ENCODE results near the gene REPS1. TPM values are rescaled to one million over a fixed set of nuclear protein-coding genes. Genes with fewer than 3 reads are reported as not detected.
"Not testable (repeated sequence)": the region's sequence is repeated elsewhere in the genome, so short reads cannot be mapped to it uniquely, and the experiment has no call there.

REPS1 gene
- total RNA-seq, 1 donor from 2014 or later: 23.4 TPM

- peak in 1 of 2 donors; percentile 11 for DNase-seq (ENCODE audit: low read depth in 2 of 2)
These were observed 16.5 kb downstream of the REPS1 start for GRCh38 chr6:138971601-138972000.

DNA sequence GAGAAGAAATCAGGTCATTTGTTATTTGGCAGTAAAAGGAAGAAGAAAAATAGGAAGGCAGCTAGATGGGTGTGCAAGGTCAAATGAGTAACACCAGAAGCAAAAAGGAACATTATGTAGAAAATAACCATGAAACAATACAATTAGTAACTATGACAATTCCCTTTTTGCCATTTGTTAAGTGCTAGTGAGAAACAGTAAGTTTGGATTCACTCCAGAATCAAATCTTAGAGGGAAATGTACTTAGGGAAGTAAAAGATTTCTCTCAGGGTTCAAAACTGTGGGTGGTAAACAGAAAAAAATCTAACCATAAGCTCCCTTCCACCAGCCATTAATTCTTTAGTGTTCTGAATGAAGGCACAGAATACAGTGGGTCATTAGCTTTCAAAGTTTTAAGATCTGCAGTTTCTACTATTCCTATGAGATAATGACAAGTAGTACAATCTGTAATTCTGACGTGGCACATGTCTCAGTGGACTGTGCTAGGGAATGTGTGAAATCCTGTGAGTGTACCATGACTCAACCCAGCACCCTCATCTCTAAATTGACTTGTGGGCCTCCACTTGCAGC, 17.1 kb downstream of the REPS1 start:
- DNase-seq (ENCODE audit: low read depth in 2 of 2): peak in 1 of 2 donors; percentile 88

GRCh38 chr6:138970159-138970558, 17.9 kb downstream of the REPS1 start:
- peak in 1 of 2 donors; percentile 26 for DNase-seq (ENCODE audit: low read depth in 2 of 2)

- DNase-seq (ENCODE audit: low read depth in 2 of 2): no peak
These were observed 21.2 kb downstream of the REPS1 start for GRCh38 chr6:138966870-138967269.

- no peak for DNase-seq (ENCODE audit: low read depth in 2 of 2)
These were observed 22.1 kb downstream of the REPS1 start for GRCh38 chr6:138965971-138966370.

- DNase-seq (ENCODE audit: low read depth in 2 of 2): no peak
These were observed 22.7 kb downstream of the REPS1 start for GRCh38 chr6:138965291-138965874.

GRCh38 chr6:138964012-138964411, 24.0 kb downstream of the REPS1 start:
- no peak for DNase-seq (ENCODE audit: low read depth in 2 of 2)

DNA sequence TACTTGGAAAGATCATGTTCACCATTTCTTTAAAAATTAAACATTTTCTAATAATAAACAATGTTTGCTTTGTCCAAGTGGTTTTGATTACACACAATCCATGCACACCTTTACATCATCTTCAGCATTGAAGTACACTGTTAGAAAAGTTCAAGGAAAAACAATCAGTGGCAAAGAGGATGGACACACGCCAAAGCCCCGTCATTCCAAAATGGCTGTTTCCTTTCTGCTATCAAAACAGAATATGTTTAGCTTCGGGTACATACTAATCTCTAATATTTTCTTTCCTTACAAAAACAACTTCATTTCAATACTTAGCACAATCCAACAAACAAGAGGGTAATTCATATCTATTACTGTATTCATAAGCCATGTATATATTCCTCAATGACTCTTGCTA, 24.5 kb downstream of the REPS1 start:
- peak in 1 of 2 donors; percentile 77 for DNase-seq (ENCODE audit: low read depth in 2 of 2)

GRCh38 chr6:138963119-138963518, 24.9 kb downstream of the REPS1 start:
- no peak for DNase-seq (ENCODE audit: low read depth in 2 of 2)

DNA sequence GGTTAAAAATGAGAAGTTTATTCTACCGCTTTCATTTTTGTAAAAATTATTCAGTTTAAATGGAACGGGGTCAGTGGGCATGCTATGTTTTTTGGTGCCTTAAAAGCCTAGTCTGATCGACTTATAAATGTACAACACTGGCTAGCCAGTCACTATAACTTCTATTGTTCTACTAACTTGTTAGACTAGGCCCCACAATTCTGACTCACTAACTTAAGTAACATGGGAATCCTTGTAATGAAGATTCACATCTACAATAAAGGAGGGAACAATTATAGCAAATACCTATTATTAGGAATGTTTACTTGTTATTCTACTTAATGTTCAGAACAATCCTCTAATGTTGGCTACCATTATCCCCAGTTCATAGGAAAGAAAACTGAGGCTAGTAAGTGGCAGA, 28.5 kb downstream of the REPS1 start:
- no peak for DNase-seq (ENCODE audit: low read depth in 2 of 2)

GRCh38 chr6:138958595-138958994, 29.5 kb downstream of the REPS1 start:
- no peak for DNase-seq (ENCODE audit: low read depth in 2 of 2)

DNA sequence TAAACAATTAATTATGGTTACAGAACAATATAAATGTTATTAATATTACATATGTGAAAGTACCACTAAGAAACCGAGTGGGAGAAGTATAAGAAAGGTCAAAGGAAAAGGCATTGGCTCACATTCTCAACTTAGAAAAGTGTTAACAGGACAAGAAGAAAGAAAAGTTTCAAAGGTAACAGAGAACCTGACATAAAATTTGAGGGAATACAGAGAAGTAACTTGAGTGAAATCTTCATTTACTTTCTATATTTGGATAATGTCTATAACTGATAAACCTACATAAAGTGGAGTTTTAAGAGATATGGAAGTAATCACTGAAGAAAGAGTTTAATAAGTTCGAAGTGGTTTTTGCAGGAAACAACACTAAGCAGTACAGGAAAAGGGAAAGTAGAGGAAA, 30.1 kb downstream of the REPS1 start:
- peak in 1 of 2 donors; percentile 29 for DNase-seq (ENCODE audit: low read depth in 2 of 2)

GRCh38 chr6:138957484-138957883, 30.6 kb downstream of the REPS1 start:
- DNase-seq (ENCODE audit: low read depth in 2 of 2): peak in 1 of 2 donors; percentile 23

DNA sequence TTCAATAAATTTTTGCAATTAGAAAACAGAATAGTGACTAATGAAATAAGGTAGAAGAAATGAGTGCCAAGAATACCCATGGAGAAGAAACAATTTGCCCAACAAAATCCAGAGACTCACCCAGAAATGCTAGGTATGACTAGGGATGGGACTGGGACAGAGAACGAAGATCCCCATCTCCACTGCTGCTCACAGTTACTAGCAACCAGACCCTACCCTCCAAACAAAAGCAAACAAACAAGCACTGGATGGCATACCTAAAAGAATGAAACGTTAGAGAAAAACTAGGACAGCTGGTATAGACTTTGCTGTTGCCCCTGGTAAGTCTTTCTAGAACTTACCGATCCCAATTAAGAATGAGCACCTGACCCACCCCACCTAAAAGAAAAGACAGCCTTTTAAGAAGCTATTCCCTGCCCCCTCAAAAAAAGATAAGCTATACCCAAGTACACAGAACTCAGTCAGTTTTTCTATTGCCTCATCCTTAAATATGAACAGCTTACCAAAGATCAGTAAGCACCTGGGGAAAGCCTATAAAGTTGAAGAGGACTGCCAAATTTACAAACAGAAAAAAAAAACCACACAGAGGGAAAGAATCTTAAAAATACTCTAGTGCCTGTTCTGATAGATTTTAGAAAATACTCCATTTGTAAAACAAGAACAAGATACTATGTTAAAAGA, 31.7 kb downstream of the REPS1 start:
- DNase-seq (ENCODE audit: low read depth in 2 of 2): no peak

DNA sequence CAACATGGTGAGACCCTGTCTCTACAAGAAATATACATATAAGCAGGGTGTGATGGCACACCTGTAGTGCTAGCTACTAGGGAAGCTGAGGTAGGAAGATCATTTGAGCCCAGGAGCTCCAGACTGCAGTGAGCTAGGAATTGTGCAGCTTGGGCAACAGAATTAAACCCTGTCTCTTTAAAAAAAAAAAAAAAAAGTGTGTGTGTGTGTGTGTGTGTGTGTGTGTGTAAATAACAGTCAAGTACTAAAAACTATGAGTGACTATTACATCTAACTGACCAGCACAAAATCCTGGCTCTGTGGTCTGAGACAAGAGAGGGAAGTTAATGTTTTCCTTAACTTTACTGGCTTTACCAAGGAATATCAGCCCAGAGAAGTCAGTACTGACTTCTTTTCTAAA, 32.8 kb downstream of the REPS1 start:
- DNase-seq (ENCODE audit: low read depth in 2 of 2): no peak

DNA sequence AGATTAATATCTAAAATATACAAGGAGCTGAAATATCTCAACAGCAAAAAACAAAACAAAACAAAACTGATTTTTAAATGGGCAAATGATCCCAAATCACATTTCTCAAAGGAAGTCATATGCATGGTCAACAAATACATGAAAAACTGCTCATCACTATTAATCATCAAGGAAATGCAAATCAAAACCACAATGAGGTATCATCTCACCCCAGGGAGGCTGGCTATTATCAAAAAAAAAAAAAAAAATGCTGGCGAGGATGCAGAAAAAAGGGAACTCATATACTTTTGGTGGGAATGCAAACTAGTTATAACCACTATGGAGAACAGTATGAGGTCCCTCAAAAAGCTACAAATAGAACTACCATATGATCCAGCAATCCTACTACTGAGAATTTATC, 34.6 kb downstream of the REPS1 start:
- no peak for DNase-seq (ENCODE audit: low read depth in 2 of 2)

GRCh38 chr6:138948546-138949179, 39.4 kb downstream of the REPS1 start:
- no peak for DNase-seq (ENCODE audit: low read depth in 2 of 2)

DNA sequence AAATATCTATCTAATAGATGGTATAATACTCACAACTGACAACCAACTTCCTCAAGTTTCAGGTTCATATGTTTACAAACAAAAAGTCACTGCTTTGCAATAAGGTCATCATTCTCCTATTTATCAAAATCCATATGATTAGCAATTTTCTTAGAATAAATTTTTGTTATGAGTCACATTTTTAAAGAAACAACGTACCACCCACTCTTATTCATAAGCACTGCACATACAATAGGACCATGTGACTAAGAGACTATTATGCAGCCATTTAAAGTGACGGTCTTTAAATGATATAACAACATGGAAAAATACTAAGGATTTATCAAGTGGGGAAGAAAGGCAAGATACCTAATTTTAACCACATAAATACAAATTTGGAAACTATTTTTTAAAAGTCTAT, 40.0 kb downstream of the REPS1 start:
- no peak for DNase-seq (ENCODE audit: low read depth in 2 of 2)

DNA sequence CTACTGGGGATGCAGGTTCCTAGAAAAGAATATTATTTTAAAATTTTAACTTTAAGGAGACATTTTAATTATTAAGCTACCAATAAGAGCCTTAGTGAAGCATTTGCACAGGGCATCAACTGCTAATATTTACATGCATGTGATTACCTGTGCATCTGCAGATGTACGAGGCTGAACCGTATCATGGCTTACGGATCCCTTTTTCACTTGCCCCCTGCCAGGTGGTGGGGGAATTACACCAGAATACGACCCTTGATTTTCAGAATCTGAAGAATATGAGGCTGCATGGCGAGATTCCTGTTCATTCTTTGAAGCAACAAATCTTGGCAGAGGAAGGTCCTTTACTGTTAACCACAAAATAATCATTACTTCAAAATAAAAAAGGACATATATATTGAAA, 42.7 kb downstream of the REPS1 start:
- DNase-seq (ENCODE audit: low read depth in 2 of 2): no peak

- DNase-seq (ENCODE audit: low read depth in 2 of 2): peak in 1 of 2 donors; percentile 36
These were observed 43.6 kb downstream of the REPS1 start for GRCh38 chr6:138944412-138944811.

GRCh38 chr6:138943089-138943625, 44.9 kb downstream of the REPS1 start:
- no peak for DNase-seq (ENCODE audit: low read depth in 2 of 2)

DNA sequence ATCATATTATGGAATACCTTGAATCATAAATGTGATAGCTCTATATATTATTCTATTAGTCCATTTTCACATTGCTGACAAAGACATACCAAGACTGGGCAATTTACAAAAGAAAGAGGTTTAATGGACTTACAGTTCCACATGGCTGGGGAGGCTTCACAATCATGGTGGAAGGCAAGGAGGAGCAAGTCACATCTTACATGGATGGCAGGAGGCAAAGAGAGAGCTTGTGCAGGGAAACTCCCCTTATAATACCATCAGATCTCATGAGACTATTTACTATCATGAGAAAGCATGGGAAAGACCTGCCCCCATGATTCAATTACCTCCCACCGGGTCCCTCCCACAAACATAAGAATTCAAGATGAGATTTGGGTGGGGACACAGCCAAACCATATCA, 51.2 kb downstream of the REPS1 start:
- not testable (repeated sequence) for DNase-seq (ENCODE audit: low read depth in 2 of 2)
